T-helper 2 cell treated with Interferon-gamma antibody and Interleukin-4, amounts not matched to agents 100 ng/mL and 5 ng/mL, for 36 hours (primary cell): ENCODE measurements around the gene TSC22D4. TPM values are rescaled to one million over a fixed set of nuclear protein-coding genes. Genes with fewer than 3 reads are reported as not detected.

ENCODE experiments used
- intact Hi-C: fragments of 100-400 bp; cut with micrococcal nuclease; formaldehyde crosslinking; loops from one replicate; pipeline ENCODE4 v1.15.1; 2023
- total RNA-seq: library from RNA; stranded (reverse); gene quantifications from 2 replicates; pipeline ENCODE4 v1.2.3, GENCODE V29; 2022

TSC22D4 gene
- total RNA-seq, 1 donor from 2014 or later = 95.7 TPM

DNA sequence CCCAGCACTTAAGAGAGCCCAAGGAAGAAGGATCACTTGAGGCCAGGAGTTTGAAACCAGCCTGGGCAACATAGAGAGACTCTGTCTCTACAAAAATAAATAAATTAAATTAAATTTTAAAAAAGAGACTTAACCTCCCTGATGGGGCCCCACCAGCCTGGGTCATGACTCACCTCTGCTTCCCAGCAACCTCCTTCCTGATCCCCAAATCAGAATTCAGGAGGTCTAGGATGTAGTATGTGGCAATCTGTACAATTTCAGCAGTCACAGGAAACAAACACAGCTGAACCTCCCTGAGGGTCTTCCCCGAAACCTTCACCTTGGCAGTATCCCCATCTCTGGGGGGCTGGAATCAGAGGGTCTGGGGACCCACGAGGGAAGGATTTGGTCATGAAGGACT is 33.0 kb downstream of the TSC22D4 start:
- intact Hi-C loops = no loop called here

DNA sequence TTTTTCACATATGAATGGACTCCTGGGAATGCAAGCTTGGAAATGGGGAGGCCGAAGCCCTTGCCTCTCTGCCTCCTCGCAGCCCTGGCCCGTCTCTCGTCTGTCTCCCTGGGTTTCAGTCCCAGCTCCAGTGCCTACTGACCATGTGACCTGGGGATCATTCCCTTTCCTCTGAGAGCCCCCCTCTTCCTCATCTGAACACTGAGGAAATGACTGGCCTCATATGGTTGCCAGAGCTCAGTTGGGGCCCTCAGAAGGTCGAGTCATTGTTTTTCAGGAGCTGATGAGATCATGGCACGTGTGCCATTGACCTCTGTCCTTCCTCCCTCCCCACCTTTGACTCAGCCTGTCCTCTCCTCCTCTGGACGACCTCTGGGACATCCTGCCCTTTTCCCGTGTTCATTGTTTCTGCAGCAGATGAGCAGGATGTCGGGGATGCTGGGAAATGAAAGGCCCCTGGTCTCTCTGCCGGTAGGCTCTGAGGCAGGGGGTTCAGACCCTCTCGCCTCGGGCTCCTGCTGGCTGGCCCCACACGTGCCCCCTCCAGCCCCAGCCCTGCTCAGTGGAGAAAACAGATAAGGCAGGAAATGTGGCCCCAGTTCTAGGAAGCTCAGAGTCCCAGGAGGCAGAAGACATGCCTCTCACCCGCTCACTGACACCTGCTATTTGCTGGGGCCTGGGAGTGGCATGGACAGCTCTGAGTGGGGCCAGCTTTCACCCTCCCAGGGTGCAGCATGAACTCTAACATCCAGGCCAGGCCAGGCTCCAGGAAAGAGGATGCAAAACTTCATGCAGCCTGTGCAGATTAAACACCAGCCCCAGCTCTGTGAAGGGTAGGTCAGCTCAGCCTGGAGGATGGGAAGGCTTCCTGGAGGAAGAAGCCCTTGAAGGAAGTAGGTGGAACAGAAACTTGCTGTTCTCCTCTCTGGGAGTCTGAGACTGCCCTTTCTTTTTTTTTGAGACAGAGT is 34.4 kb downstream of the TSC22D4 start:
- intact Hi-C loops = no loop called here

DNA sequence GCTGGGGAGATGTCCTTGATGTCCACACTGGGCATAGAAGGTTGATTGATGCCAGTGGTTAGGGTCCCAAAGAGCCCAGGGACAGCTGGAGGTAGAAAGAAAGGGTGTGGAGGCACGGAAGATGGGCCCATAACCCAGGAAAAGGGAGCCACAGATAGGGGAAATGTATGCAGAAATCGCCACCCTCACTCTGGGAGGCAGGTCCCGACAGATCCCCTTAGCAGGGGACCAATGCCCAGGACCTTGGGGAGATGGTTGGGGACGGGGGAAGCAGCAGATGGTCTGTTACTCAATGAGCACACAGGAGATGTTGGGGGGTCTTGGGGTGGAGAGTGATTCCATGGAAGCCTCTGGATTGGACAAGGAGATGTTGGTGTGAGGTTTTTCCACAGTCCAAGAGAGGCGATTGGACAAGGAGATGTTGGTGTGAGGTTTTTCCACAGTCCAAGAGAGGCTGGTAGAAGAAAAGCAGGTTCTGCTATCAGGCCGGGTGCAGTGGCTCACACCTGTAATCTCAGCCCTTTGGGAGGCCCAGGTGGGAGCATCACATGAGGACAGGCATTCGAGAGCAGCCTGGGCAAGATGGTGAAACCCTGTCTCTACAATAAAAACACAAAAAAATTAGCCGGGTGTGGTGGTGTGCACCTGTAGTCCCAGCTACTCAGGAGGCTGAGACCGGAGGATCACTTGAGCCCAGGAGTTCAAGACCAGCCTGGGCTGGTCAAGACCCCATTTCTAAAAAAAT is 35.7 kb downstream of the TSC22D4 start:
- intact Hi-C loops = no loop called here

DNA sequence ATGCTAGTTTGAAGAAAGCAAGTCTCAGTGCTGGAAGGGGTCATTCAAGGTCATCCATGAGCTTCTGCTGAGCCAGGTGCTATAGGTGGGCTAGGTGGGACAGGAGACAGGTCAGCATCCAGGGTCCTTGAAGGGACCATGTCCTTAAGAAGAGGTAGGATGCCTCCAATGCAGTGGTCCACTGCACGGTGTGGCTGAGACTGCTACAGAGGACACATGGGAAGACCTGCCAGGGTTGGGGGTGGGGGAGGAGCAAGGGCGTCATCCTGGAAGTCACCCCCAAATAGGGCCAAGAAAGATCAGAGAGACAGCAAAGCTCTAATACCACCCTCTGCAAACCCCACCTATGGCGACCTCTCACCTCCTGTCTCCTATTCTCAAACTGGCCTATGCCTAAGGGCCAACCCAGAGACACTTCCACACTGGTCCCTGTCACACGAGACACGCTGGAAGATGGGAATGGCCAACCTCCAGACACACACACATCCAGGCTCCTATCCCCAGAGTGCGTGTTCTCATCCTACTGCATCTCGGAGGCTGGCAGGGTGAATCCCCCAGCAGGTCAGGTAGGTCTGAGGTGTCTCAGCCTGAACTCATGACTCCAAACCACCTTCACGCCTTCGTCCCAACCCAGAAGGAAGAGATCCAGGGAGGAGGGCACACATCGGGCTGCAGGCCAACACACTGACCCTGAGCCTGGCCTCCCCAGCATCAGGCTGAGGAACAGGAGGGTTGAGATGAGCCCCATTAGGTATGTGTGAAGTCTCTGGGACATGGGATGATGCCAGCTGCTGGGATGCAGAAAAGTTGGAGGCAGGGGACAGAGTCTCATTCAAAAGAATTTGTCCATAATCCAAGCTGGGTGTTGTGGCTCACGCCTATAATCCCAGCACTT is 37.1 kb downstream of the TSC22D4 start:
- intact Hi-C loops = no loop called here

DNA sequence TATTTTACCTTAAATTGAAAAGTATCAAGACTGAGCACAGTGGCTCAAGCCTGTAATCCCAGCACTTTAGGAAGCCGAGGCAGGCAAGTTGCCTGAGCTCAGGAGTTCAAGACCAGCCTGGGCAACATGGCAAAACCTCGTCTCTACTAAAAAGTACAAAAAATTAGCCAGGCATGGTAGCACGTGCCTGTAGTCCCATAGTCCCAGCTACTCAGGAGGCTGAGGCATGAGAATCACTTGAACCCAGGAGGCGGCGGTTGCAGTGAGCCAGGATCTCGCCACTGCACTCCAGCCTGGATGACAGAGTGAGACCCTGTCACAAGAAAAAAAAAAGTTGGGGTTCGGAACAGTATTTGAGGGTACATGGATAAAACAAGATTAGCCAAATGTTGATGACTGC is 39.8 kb downstream of the TSC22D4 start:
- intact Hi-C loops = loop anchor here (10.0 kb wide), 1 partner anchor 446 kb away; the partner anchor contains the start of gene UFSP1

DNA sequence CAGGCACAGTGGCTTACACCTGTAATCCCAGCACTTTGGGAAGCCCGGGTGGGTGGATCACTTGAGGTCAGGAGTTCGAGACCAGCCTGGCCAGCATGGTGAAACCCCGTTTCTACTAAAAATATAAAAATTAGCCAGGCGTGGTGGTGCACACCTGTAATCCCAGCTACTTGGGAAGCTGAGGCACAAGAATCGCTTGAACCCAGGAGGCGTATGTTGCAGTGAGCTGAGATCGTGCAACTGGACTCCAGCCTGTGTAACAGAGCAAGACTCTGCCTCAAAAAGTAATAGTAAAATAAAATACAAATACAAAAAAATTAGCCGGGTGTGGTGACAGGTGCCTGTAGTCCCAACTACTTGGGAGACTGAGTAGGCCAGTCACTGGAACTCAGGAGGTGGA is 40.3 kb downstream of the TSC22D4 start:
- intact Hi-C loops = loop anchor here (10.0 kb wide), 1 partner anchor 446 kb away; the partner anchor contains the start of gene UFSP1

DNA sequence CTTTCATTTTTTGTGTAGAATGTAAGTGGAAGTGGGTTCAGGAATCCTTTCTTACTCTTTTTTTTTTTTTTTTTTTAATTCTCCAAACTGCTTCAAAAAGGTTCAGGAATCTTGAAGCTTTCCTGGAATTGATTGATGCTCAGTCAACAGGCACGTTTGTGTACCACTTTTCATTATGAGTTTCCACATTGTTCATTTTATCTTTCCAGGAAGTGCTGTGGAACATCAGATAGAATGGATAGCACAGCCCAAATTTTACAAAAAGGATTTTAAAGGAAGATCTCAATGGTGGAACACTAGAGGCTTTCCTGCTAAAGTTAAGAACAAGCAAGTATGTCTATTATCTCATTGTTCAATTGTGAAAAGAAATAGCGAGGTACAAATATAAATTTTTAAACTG is 40.8 kb downstream of the TSC22D4 start:
- intact Hi-C loops = loop anchor here (10.0 kb wide), 1 partner anchor 447 kb away; the partner anchor contains the start of gene UFSP1

DNA sequence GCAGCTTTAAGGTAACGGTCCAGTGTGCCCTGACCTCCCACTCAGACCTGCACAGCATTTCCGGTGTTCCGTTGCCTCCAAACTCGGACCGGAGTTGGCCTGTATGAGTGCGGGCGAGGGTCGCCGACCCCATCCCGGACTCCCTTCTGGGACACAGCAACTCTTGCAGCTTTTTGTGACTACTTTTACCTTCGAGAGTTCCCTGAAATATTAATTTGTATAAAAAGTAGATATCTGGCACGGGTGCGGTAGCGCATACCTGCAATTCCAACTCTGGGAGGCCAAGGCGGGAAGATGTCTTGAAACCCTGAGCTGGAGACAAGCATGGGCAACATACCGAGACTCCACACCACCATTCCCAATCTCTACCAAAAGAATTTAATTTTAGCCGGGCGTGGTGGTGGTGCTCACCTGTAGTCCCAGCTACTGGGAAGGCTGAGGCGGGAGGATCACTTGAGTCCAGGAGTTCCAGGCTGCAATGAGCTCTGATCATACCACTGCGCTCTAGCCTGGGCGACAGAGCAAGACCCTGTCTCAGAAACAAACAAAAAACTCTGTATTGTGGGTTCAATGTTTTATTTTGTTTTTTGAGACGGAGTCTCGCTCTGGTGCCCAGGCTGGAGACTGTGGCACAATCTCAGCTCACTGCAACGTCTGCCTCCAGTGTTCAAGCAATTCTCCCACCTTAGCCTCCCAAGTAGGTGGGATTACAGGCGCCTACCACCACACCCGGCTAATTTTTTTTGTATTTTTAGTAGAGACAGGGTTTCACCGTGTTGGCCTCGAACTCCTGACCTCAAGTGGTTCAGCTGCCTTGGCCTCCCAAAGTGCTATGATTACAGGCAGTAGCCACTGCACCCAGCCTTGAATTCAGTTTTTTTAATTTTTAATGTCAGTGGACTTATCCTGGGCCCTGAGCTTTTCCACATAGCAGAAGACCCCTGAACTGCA is 41.6 kb downstream of the TSC22D4 start:
- intact Hi-C loops = loop anchor here (2.0 to 10.0 kb wide), 2 partner anchors 41 to 447 kb away; partner anchors contain the start of genes TSC22D4 and UFSP1

DNA sequence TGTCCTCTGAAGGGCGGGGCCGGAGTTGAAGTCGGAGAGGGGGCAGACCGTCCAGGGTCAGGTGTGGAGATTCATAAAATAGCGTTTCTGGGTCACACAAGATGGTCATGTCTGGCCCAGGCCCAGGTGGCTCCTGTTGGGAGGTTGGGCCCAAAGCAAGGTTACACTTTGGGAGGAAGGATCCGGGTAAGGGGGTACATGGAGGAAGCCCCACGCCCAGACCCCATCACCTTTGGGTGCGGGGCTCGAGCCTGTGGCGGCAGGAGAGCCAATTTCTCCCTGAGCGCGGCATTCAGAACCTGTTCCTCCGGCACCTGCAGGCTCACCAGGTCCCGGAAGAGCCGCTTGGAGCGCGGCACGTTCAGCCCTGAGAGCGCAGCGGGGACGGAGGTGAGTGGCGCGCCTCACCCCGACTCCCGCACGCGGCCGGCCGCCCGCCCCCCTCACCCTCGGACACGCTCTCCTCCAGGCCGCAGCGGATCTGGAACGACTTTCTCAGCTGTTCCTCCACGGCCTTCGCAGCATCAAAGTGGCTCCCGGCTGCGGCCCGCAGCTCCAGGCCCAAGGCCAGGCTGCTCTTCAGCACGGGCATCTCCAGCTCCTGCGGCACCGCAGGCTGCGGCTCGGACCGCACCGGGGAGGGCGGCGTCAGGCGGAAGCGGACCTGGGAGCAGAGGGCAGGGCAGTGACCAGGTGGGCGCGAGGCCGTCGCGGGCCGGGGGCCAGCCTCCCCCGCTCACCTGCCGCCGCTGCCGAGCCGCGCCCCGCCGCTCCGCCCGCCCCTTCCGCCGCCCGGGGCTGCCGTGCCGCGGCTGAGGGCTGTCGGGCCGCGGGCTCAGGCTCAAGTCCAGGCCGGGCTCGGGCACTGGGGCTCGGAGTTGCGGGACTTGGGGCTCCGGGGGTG is 43.4 kb downstream of the TSC22D4 start:
- intact Hi-C loops = loop anchor here (1.0 to 10.0 kb wide), 4 partner anchors 7 to 449 kb away; partner anchors contain the start of genes TSC22D4, UFSP1 and ZCWPW1

DNA sequence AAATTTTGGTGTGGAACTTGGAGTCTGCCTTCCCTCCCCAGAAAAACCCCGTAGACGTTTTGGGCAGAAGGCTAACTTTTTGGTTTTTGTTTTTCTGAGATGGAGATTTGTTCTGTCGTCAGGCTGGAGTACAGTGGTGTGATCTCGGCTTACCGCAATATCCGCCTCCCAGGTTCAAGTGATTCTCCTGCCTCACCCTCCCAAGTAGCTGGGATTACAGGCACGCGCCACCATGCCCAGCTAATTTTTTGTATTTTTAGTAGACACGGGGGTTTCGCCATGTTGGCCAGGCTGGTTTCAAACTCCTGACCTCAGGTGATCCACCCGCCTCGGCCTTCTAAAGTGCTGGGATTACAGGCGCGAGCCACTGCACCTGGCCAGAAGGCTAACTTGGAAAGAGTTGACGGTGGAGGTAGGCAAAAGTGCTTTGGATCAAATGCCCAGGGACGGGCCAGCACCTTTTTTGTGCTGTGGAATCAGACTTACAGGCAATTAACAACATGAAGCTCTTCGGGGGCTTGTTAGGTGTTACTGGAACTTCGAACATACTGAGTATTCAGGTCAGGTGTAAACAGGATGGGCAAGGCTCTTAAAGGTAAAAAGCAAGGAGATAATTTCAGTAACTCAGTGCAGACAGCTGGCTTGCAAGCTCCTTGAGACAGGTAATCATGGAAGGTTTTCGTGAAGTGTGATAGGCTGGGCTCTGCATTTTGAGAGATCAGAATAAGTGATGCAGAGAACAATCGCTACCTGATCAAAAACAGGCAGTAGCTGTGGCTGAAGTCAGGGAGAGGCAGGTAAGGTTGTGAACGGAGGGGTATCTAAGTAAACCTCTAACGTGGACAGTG is 44.5 kb downstream of the TSC22D4 start:
- intact Hi-C loops = loop anchor here (10.0 kb wide), 1 partner anchor 450 kb away; the partner anchor contains the start of gene UFSP1

DNA sequence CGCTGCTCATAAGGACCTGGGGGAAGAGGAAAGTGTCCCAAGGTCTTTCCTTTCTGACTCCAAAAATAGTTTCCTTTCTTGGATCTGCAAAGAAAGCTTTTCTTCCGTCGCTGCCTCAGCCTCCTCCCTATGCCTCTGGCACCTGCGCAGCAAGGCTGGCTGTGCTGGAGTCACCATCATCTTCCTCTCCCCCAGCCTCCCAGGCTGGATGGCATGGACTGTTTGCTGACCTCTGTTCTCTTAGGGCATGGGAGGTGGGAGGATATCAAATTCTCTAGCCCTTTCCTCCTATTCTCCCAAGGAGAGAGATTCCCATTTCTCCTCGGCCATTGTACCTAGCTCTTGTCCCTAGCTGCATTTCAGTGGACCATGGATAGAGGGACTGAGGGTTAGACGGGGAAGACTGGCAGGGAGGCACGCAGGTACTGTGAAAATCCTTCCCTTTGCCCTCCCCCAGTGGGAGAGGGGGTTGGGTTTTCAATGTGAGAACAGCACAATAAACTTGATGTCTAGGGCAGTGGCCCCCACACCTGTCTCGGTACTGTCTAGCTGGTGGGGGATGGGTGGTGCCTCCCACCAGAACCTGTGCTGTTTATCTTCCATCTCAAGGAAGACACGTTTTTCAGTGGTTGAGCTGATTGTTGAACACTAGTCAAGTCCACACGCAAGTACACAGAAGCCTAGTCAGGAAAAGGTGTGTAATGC is 45.3 kb downstream of the TSC22D4 start:
- intact Hi-C loops = loop anchor here (10.0 kb wide), 1 partner anchor 451 kb away; the partner anchor contains the start of gene UFSP1

DNA sequence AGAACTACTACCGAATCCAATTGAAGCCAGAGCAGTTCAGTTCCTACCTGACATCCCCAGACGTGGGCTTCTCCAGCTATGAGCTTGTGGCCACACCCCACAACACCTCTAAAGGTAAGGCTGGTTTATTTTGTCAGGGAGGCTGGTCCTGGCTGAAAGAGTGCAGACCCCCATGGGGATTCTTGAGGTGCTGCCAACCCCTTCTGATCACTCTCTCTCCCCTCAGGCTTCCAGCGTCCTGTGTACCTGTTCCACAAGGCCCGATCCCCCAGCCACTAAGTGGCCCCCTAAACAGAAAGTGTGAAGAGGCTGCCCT is 45.8 kb downstream of the TSC22D4 start:
- intact Hi-C loops = loop anchor here (10.0 kb wide), 1 partner anchor 452 kb away; the partner anchor contains the start of gene UFSP1

DNA sequence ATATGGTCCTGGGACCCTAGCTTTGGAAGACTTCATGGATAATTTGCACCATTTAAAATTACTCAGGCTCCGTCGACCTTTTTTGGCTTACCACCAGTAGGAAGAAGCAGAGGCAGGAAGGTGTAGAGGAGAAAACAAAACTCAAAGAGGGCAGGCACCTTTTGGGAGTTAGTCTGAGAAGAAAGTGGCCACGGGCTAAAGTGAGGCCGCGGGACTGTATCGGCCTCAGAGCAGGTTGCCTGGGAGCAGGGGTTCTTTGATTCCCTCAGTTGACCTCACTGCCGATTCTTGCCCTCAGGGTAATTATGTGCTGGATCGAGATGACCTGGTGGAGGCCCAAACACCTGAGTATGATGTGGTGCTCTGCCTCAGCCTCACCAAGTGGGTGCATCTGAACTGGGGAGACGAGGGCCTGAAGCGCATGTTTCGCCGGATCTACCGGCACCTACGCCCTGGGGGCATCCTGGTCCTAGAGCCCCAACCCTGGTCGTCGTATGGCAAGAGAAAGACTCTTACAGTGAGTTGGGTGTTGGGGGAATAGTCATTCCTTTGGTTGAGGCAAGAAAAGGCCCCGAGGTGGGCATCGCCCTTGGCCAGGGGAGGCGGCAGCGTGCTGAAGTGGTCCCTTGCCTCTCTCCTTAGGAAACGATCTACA is 46.3 kb downstream of the TSC22D4 start:
- intact Hi-C loops = loop anchor here (10.0 kb wide), 1 partner anchor 452 kb away; the partner anchor contains the start of gene UFSP1

DNA sequence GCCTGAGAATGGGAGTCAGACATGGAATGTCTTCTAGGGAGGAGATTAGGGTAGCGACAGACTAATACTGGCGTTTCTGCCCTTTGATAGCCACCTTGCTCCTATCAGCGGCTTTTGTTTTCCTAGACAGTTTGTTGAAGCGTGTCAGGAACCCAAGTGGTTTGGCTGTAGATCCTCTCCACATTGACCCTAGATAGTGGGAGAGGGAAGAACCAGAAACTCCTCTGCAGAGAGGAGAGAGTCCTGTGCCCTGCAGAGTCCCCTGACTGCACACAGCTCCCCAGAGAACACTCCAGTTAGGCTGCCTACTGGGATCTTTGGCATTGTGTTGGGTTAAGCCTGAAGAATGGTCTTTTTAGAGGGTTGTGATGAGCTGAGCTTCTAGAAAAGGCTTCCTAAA is 47.0 kb downstream of the TSC22D4 start:
- intact Hi-C loops = loop anchor here (10.0 kb wide), 1 partner anchor 453 kb away; the partner anchor contains the start of gene UFSP1

DNA sequence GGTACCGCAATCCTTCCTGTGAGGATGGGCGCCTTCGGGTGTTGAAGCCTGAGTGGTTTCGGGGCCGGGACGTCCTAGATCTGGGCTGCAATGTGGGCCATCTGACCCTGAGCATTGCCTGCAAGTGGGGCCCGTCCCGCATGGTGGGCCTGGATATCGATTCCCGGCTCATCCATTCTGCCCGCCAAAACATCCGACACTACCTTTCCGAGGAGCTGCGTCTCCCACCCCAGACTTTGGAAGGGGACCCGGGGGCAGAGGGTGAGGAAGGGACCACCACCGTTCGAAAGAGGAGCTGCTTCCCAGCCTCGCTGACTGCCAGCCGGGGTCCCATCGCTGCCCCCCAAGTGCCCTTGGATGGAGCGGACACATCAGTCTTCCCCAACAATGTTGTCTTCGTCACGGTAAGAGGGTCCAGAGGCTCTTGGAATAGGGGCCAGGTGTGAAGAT is 47.7 kb downstream of the TSC22D4 start:
- intact Hi-C loops = loop anchor here (10.0 kb wide), 1 partner anchor 453 kb away; the partner anchor contains the start of gene UFSP1
